ENCODE data around the gene SLC26A11.

GRCh38 chr17:80224683-80225082, 4.5 kb downstream of the SLC26A11 start:
- no peak for TF ChIP-seq CTCF (IDR thresholded peaks at IDR 0.05)
- no peak for TF ChIP-seq POLR2A (IDR thresholded peaks at IDR 0.05)

All from thyroid gland (tissue), 4 donors.